SU-DHL-6 (cell line): ENCODE data around the gene RCCD1.

Source experiments
- CTCF ChIP-seq: fragments of 200-600 bp; sonication (generic); IDR thresholded peaks from one replicate; pipeline ENCODE4 v1.5.1; 2017; ENCODE audit warnings: antibody characterized with exemption, mild to moderate bottlenecking, low read length, moderate library complexity; ENCODE audit not compliant: insufficient read depth, poor library complexity, severe bottlenecking
- EZH2phosphoT487 ChIP-seq: fragments of 200-600 bp; sonication (generic), shearing (Covaris generic); conservative IDR thresholded peaks from 2 replicates; pipeline ENCODE4 v1.6.1; 2018; ENCODE audit warnings: mild to moderate bottlenecking, antibody characterized with exemption, low read length, moderate library complexity, mixed read lengths

- TF ChIP-seq CTCF (no peak), EZH2phosphoT487 (no peak)
These were observed 9.6 kb upstream of the RCCD1 start for GRCh38 chr15:90945091-90945490.
